HepG2 (cell line): ENCODE results near the gene ALDOA. TPM values are rescaled to one million over a fixed set of nuclear protein-coding genes. Genes with fewer than 3 reads are reported as not detected.

Experiments used
- ATAC-seq: fragments of 200-7000 bp; cut with Tn5 transposase; 3 replicates; pipeline ENCODE4 v1.9.1; 2020; ENCODE audit warnings: mild to moderate bottlenecking, moderate library complexity
- BruUV-seq: library from RNA; stranded (reverse); fragments of 400-500 nt; replicated peaks from 2 replicates; lab custom pipeline; 2021; lab: Mats Ljungman, UMichigan
- CTCF ChIA-PET: fragments of 300-600 bp; formaldehyde crosslinking; extraction: SDS; loops from one replicate; lab custom pipeline; 2021; ENCODE audit warnings: low total read pairs, inconsistent platforms, low intra/inter-chr PET ratio; lab: Yijun Ruan, JAX
- POLR2A ChIA-PET: fragments of 350-600 bp; sonication (Branson Sonifier 250); formaldehyde crosslinking; loops from one replicate; lab custom pipeline; 2020; ENCODE audit warnings: antibody characterized with exemption, inconsistent platforms; lab: Yijun Ruan, JAX
- DNase-seq: peaks from one replicate; pipeline ENCODE4 v3.0.0-alpha.2; 2015; ENCODE audit warnings: low spot score
- FAIRE-seq: peaks from 3 replicates; lab custom pipeline; 2011; peaks lifted over from hg19 to GRCh38; lab: Jason Lieb, UNC
- H2AFZ ChIP-seq: one replicate; pipeline ENCODE4 v1.6.1; 2011; ENCODE audit warnings: low read length, inconsistent platforms
- H3K27ac ChIP-seq: fragments of 300-600 bp; 3 replicates; pipeline ENCODE4 v1.8.0; 2011; ENCODE audit warnings: mixed run types, mild to moderate bottlenecking, mixed read lengths, low read length, inconsistent platforms; ENCODE audit not compliant: insufficient read depth; ENCODE audit errors: extremely low read length
- H3K27me3 ChIP-seq, 2 experiments: fragments of 200-600 bp in 1 of 2; 2 replicates in 1 of 2; 3 replicates in 1 of 2; pipeline versions ENCODE4 v1.6.0 to v1.8.0; 2011; ENCODE audit warnings: low read length in 2 of 2, mild to moderate bottlenecking in 2 of 2, moderate library complexity in 2 of 2, inconsistent platforms in 1 of 2; ENCODE audit not compliant: insufficient read depth in 2 of 2, control insufficient read depth in 1 of 2
- H3K36me3 ChIP-seq, 2 experiments: fragments of 200-600 bp in 1 of 2; replicated peaks in 1 of 2; 2 replicates in 1 of 2; 3 replicates in 1 of 2; pipeline versions ENCODE4 v1.5.1 to v1.8.0; 2011; ENCODE audit warnings: low read length in 2 of 2, inconsistent platforms in 1 of 2; ENCODE audit not compliant: insufficient read depth in 2 of 2, control insufficient read depth in 1 of 2
- H3K4me1 ChIP-seq: 2 replicates; pipeline ENCODE4 v1.5.1; 2012; ENCODE audit warnings: low read length, inconsistent platforms; ENCODE audit not compliant: insufficient read depth
- H3K4me2 ChIP-seq: 2 replicates; pipeline ENCODE4 v1.6.0; 2011; ENCODE audit warnings: low read depth, low read length, inconsistent platforms
- H3K4me3 ChIP-seq, 3 experiments: fragments of 200-600 bp in 1 of 3; sonication (generic), shearing (Covaris generic) in 1 of 3; replicated peaks in 1 of 3; 2 replicates each; pipeline ENCODE4 v1.5.1; 2011 to 2016; ENCODE audit warnings: low read length in 3 of 3, inconsistent platforms in 2 of 3, low read depth in 2 of 3, mild to moderate bottlenecking in 2 of 3, control low read depth in 1 of 3, mixed read lengths in 1 of 3; ENCODE audit not compliant: insufficient read depth in 1 of 3
- H3K79me2 ChIP-seq: one replicate; pipeline ENCODE4 v1.6.1; 2011; ENCODE audit warnings: low read length, inconsistent platforms; ENCODE audit not compliant: insufficient read depth
- H3K9ac ChIP-seq: 2 replicates; pipeline ENCODE4 v1.6.0; 2011; ENCODE audit warnings: mild to moderate bottlenecking, low read depth, low read length, inconsistent platforms; ENCODE audit not compliant: insufficient read depth
- H3K9me3 ChIP-seq: 2 replicates; pipeline ENCODE4 v1.5.1; 2012; ENCODE audit warnings: mild to moderate bottlenecking, low read length
- H4K20me1 ChIP-seq: 2 replicates; pipeline ENCODE4 v1.6.0; 2011; ENCODE audit warnings: inconsistent platforms, mild to moderate bottlenecking, low read length, moderate library complexity; ENCODE audit not compliant: insufficient read depth
- JARID2 ChIP-seq: sonication (generic); formaldehyde crosslinking; IDR thresholded peaks from 2 replicates; pipeline ENCODE4 v1.8.1; 2023; ENCODE audit warnings: missing genetic modification reagents, inconsistent platforms; ENCODE audit not compliant: insufficient replicate concordance
- MTA3 ChIP-seq: sonication (generic); formaldehyde crosslinking; IDR thresholded peaks from 2 replicates; pipeline ENCODE4 v1.4.0; 2020; ENCODE audit warnings: missing genetic modification reagents
- SAFB2 ChIP-seq: sonication (generic); formaldehyde crosslinking; IDR thresholded peaks from 2 replicates; pipeline ENCODE4 v1.5.1; 2020; ENCODE audit warnings: missing genetic modification reagents, low read depth, mild to moderate bottlenecking, borderline replicate concordance
- ZBTB42 ChIP-seq: sonication (generic); formaldehyde crosslinking; IDR thresholded peaks from 2 replicates; pipeline ENCODE4 v1.5.0; 2020; ENCODE audit warnings: mild to moderate bottlenecking, missing genetic modification reagents
- ZBTB7B ChIP-seq: sonication (generic); formaldehyde crosslinking; IDR thresholded peaks from 2 replicates; pipeline ENCODE4 v1.4.0; 2020; ENCODE audit warnings: missing genetic modification reagents
- ZNF253 ChIP-seq: sonication (generic); formaldehyde crosslinking; IDR thresholded peaks from 2 replicates; pipeline ENCODE4 v1.8.0; 2022; ENCODE audit warnings: mild to moderate bottlenecking, missing genetic modification reagents, borderline replicate concordance
- ZNF724P ChIP-seq: sonication (generic); formaldehyde crosslinking; IDR thresholded peaks from 2 replicates; pipeline ENCODE4 v1.8.0; 2022; ENCODE audit warnings: missing genetic modification reagents, borderline replicate concordance
- ZSCAN29 ChIP-seq: sonication (generic); formaldehyde crosslinking; conservative IDR thresholded peaks from 2 replicates; pipeline ENCODE4 v1.4.0; 2020; ENCODE audit warnings: mild to moderate bottlenecking, missing genetic modification reagents
- WGBS: methylation state at CpG from one replicate; pipeline ENCODE4 v1.1.6; 2017; ENCODE audit warnings: low lambda C conversion rate; 5-methylcytosine and 5-hydroxymethylcytosine counted together
- in situ Hi-C: cut with HindIII; loops from 2 replicates; pipeline ENCODE4 v1.10.0; 2017; ENCODE audit warnings: low pct_unique_long_range_greater_than_20kb; ENCODE audit not compliant: extremely low pct_ligation_motif_present
- intact Hi-C: fragments of 100-400 bp; cut with micrococcal nuclease; formaldehyde crosslinking; loops from one replicate; pipeline ENCODE4 v1.10.0; 2022; ENCODE audit not compliant: unreplicated experiment
- polyA plus RNA-seq, 8 experiments: library from polyadenylated mRNA; depleted of rRNA in 3 of 8; stranded (reverse) in 7 of 8; unstranded in 1 of 8; fragments of >200 nt; fragmentation: Illumina TruSeq in 4 of 8; extraction: Trizol in 4 of 8; gene quantifications; 2 replicates each; pipeline versions ENCODE4 v1.2.1 to v1.2.3, GENCODE V29; 2011 to 2016; ENCODE audit warnings: low read depth in 4 of 8, missing spikeins in 1 of 8, mixed read lengths in 1 of 8; ENCODE audit not compliant: insufficient read depth in 1 of 8
- total RNA-seq, 5 experiments: library from RNA; depleted of rRNA; stranded (reverse); fragments of >200 nt; fragmentation: Illumina TruSeq; extraction: Trizol; gene quantifications; 2 replicates each; pipeline ENCODE4 v1.2.3, GENCODE V29; 2016; ENCODE audit warnings: low read depth in 1 of 5
- TF ChIP-seq, protein P1 (sequence below): sonication (generic); formaldehyde crosslinking; IDR thresholded peaks from 2 replicates; pipeline ENCODE4 v1.4.0; 2020; ENCODE audit warnings: missing genetic modification reagents, borderline replicate concordance
- TF ChIP-seq, protein P2 (sequence below): fragments of 450-650 bp; IDR thresholded peaks from 2 replicates; pipeline ENCODE4 v1.6.1; 2017; ENCODE audit warnings: mild to moderate bottlenecking
- TF ChIP-seq, protein P3 (sequence below): sonication (generic); formaldehyde crosslinking; IDR thresholded peaks from 2 replicates; pipeline ENCODE4 v1.5.0; 2020; ENCODE audit warnings: mild to moderate bottlenecking, missing genetic modification reagents

Gene ALDOA
- total and polyA plus RNA-seq, 2 of the 13 experiments (the other 11 are each of a cell fraction or from before 2014, with no cell fraction given): 925 to 1,884 TPM

- in situ Hi-C loops (loop anchor here (25.0 kb wide), 1 partner anchor 542 kb away; no protein-coding TSS in a partner anchor), intact Hi-C loops (no loop called here)
- H3K4me1 ChIP-seq: peaks cover 51% of the 10 kb centered on the region
- peak overlapping the region; percentile 72 for H3K9ac ChIP-seq
- POLR2A ChIA-PET: interaction anchor here (0.6 to 3.0 kb wide), 7 partner anchors 9 to 169 kb away, joined by 3 to 18 read pairs (median 4); partner anchors contain the start of genes ALDOA and PPP4C
- H3K4me3 ChIP-seq: peak overlapping the region; percentile 57 to 82 (median 74)
- CTCF ChIA-PET: no interaction called here
- H2AFZ ChIP-seq: no peak overlapping the region
- FAIRE-seq (no peak), DNase-seq (no peak), ATAC-seq (no peak)
- peaks cover 12% of the 10 kb centered on the region for H3K9me3 ChIP-seq
- H3K27ac ChIP-seq: peak overlapping the region; percentile 38
- peak overlapping the region; percentile 96 for H3K4me2 ChIP-seq
- H4K20me1 ChIP-seq: no peaks in the 10 kb centered on the region
- 68% methylated on average over 15 of the region's 47 CpGs for WGBS
- BruUV-seq: no TSS peak
- H3K79me2 ChIP-seq: no peaks in the 10 kb centered on the region
- H3K36me3 ChIP-seq: no peaks in the 10 kb centered on the region; a peak in 1 of 5 replicates
- no peaks in the 10 kb centered on the region; a peak in 1 of 5 replicates for H3K27me3 ChIP-seq
- TF ChIP-seq, protein P1, sequence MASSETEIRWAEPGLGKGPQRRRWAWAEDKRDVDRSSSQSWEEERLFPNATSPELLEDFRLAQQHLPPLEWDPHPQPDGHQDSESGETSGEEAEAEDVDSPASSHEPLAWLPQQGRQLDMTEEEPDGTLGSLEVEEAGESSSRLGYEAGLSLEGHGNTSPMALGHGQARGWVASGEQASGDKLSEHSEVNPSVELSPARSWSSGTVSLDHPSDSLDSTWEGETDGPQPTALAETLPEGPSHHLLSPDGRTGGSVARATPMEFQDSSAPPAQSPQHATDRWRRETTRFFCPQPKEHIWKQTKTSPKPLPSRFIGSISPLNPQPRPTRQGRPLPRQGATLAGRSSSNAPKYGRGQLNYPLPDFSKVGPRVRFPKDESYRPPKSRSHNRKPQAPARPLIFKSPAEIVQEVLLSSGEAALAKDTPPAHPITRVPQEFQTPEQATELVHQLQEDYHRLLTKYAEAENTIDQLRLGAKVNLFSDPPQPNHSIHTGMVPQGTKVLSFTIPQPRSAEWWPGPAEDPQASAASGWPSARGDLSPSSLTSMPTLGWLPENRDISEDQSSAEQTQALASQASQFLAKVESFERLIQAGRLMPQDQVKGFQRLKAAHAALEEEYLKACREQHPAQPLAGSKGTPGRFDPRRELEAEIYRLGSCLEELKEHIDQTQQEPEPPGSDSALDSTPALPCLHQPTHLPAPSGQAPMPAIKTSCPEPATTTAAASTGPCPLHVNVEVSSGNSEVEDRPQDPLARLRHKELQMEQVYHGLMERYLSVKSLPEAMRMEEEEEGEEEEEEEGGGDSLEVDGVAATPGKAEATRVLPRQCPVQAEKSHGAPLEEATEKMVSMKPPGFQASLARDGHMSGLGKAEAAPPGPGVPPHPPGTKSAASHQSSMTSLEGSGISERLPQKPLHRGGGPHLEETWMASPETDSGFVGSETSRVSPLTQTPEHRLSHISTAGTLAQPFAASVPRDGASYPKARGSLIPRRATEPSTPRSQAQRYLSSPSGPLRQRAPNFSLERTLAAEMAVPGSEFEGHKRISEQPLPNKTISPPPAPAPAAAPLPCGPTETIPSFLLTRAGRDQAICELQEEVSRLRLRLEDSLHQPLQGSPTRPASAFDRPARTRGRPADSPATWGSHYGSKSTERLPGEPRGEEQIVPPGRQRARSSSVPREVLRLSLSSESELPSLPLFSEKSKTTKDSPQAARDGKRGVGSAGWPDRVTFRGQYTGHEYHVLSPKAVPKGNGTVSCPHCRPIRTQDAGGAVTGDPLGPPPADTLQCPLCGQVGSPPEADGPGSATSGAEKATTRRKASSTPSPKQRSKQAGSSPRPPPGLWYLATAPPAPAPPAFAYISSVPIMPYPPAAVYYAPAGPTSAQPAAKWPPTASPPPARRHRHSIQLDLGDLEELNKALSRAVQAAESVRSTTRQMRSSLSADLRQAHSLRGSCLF (CRISPR knock-in tag): no peak
- TF ChIP-seq JARID2 (CRISPR knock-in tag): no peak
- no peak for TF ChIP-seq ZNF253
- 0 out of 2 replicates have a peak, but pooled peaks have one; percentile 25 for TF ChIP-seq ZBTB7B
- TF ChIP-seq, protein P2, sequence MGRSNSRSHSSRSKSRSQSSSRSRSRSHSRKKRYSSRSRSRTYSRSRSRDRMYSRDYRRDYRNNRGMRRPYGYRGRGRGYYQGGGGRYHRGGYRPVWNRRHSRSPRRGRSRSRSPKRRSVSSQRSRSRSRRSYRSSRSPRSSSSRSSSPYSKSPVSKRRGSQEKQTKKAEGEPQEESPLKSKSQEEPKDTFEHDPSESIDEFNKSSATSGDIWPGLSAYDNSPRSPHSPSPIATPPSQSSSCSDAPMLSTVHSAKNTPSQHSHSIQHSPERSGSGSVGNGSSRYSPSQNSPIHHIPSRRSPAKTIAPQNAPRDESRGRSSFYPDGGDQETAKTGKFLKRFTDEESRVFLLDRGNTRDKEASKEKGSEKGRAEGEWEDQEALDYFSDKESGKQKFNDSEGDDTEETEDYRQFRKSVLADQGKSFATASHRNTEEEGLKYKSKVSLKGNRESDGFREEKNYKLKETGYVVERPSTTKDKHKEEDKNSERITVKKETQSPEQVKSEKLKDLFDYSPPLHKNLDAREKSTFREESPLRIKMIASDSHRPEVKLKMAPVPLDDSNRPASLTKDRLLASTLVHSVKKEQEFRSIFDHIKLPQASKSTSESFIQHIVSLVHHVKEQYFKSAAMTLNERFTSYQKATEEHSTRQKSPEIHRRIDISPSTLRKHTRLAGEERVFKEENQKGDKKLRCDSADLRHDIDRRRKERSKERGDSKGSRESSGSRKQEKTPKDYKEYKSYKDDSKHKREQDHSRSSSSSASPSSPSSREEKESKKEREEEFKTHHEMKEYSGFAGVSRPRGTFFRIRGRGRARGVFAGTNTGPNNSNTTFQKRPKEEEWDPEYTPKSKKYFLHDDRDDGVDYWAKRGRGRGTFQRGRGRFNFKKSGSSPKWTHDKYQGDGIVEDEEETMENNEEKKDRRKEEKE: no peak
- TF ChIP-seq SAFB2 (CRISPR knock-in tag): no peak; the same call in 1 of the 2 replicates
- no peak for TF ChIP-seq ZNF724P (CRISPR knock-in tag)
- TF ChIP-seq ZBTB42 (CRISPR knock-in tag): no peak
- TF ChIP-seq MTA3 (CRISPR knock-in tag): no peak
- no peak for TF ChIP-seq ZSCAN29 (CRISPR knock-in tag)
- TF ChIP-seq, protein P3, sequence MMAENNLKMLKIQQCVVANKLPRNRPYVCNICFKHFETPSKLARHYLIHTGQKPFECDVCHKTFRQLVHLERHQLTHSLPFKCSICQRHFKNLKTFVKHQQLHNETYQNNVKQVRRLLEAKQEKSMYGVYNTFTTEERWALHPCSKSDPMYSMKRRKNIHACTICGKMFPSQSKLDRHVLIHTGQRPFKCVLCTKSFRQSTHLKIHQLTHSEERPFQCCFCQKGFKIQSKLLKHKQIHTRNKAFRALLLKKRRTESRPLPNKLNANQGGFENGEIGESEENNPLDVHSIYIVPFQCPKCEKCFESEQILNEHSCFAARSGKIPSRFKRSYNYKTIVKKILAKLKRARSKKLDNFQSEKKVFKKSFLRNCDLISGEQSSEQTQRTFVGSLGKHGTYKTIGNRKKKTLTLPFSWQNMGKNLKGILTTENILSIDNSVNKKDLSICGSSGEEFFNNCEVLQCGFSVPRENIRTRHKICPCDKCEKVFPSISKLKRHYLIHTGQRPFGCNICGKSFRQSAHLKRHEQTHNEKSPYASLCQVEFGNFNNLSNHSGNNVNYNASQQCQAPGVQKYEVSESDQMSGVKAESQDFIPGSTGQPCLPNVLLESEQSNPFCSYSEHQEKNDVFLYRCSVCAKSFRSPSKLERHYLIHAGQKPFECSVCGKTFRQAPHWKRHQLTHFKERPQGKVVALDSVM (CRISPR knock-in tag): no peak
These were observed 29.9 kb downstream of the ALDOA start for GRCh38 chr16:30095166-30096078.
